ENCODE measurements around the gene PDPN. TPM values are rescaled to one million over a fixed set of nuclear protein-coding genes. Genes with fewer than 3 reads are reported as not detected.

PDPN gene
- total and polyA plus RNA-seq, 2 of the 13 experiments (the other 11 are each of a cell fraction or from before 2014, with no cell fraction given): not detected

DNA sequence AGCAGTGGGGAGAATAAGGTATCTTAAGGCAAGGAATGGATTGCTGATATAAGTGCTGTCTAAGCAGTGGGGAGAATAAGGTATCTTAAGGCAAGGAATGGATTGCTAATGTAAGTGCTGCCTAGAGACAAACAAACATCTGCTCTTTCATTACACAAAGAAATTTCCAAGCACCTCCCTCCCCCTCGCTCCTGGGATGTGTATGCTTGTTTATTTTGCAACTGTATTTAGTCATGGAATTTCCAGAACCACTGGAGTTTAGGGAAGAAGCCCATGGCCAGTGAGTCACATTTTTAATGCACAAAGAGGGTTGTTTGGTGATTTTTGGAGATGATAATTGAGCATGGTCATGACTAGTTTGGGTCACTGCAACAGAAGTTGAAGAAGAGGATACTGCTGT lies 21.5 kb downstream of the PDPN start (continued):
- TF ChIP-seq, protein P1, sequence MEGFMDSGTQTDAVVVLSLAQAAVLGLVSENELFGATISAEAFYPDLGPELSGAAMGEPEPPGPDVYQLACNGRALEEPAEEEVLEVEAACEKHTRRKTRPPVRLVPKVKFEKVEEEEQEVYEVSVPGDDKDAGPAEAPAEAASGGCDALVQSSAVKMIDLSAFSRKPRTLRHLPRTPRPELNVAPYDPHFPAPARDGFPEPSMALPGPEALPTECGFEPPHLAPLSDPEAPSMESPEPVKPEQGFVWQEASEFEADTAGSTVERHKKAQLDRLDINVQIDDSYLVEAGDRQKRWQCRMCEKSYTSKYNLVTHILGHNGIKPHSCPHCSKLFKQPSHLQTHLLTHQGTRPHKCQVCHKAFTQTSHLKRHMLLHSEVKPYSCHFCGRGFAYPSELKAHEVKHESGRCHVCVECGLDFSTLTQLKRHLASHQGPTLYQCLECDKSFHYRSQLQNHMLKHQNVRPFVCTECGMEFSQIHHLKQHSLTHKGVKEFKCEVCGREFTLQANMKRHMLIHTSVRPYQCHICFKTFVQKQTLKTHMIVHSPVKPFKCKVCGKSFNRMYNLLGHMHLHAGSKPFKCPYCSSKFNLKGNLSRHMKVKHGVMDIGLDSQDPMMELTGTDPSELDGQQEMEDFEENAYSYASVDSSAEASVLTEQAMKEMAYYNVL (CRISPR knock-in tag; IDR thresholded peaks at IDR 0.05; ENCODE audit: borderline replicate concordance): no peak
- TF ChIP-seq ZNF138 (CRISPR knock-in tag; IDR thresholded peaks at IDR 0.05; ENCODE audit: low read depth): no peak
- no peak for TF ChIP-seq SRSF4 (IDR thresholded peaks at IDR 0.05; ENCODE audit: low read depth, low read length, poor library complexity, severe bottlenecking)
- TF ChIP-seq HNRNPH1 (optimal IDR thresholded peaks at IDR 0.05; ENCODE audit: low read depth, low read length): no peak
- TF ChIP-seq, protein P2, sequence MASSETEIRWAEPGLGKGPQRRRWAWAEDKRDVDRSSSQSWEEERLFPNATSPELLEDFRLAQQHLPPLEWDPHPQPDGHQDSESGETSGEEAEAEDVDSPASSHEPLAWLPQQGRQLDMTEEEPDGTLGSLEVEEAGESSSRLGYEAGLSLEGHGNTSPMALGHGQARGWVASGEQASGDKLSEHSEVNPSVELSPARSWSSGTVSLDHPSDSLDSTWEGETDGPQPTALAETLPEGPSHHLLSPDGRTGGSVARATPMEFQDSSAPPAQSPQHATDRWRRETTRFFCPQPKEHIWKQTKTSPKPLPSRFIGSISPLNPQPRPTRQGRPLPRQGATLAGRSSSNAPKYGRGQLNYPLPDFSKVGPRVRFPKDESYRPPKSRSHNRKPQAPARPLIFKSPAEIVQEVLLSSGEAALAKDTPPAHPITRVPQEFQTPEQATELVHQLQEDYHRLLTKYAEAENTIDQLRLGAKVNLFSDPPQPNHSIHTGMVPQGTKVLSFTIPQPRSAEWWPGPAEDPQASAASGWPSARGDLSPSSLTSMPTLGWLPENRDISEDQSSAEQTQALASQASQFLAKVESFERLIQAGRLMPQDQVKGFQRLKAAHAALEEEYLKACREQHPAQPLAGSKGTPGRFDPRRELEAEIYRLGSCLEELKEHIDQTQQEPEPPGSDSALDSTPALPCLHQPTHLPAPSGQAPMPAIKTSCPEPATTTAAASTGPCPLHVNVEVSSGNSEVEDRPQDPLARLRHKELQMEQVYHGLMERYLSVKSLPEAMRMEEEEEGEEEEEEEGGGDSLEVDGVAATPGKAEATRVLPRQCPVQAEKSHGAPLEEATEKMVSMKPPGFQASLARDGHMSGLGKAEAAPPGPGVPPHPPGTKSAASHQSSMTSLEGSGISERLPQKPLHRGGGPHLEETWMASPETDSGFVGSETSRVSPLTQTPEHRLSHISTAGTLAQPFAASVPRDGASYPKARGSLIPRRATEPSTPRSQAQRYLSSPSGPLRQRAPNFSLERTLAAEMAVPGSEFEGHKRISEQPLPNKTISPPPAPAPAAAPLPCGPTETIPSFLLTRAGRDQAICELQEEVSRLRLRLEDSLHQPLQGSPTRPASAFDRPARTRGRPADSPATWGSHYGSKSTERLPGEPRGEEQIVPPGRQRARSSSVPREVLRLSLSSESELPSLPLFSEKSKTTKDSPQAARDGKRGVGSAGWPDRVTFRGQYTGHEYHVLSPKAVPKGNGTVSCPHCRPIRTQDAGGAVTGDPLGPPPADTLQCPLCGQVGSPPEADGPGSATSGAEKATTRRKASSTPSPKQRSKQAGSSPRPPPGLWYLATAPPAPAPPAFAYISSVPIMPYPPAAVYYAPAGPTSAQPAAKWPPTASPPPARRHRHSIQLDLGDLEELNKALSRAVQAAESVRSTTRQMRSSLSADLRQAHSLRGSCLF (CRISPR knock-in tag; IDR thresholded peaks at IDR 0.05; ENCODE audit: borderline replicate concordance): no peak
- no peak for TF ChIP-seq SIN3A (IDR thresholded peaks at IDR 0.05; ENCODE audit: borderline replicate concordance, low read depth, low read length)
- TF ChIP-seq ATRX (CRISPR knock-in tag; IDR thresholded peaks at IDR 0.05; ENCODE audit: borderline replicate concordance): no peak
